ENCODE results near the gene RSPH4A.

DNA sequence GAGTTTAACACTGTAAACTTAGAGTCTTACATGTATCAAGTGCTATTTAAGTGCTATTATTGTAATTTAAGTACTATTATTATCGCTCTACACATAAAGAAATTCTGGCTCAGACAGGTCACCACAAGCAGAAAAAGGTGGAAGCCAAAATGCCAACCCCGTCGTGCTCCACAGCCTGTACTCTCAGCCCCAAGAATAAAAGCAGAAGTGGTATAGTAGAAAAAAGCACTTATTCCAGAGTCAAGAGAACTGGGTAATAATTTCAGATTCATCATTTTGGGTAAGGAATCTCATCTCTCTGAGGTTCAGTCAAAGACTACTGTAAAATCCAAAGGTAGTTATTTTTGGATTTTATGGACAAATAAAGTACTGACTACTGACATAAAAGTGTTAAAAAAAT is 51.3 kb downstream of the RSPH4A start:
- TF ChIP-seq, protein P1, sequence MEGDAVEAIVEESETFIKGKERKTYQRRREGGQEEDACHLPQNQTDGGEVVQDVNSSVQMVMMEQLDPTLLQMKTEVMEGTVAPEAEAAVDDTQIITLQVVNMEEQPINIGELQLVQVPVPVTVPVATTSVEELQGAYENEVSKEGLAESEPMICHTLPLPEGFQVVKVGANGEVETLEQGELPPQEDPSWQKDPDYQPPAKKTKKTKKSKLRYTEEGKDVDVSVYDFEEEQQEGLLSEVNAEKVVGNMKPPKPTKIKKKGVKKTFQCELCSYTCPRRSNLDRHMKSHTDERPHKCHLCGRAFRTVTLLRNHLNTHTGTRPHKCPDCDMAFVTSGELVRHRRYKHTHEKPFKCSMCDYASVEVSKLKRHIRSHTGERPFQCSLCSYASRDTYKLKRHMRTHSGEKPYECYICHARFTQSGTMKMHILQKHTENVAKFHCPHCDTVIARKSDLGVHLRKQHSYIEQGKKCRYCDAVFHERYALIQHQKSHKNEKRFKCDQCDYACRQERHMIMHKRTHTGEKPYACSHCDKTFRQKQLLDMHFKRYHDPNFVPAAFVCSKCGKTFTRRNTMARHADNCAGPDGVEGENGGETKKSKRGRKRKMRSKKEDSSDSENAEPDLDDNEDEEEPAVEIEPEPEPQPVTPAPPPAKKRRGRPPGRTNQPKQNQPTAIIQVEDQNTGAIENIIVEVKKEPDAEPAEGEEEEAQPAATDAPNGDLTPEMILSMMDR (tag by site-specific recombination; IDR thresholded peaks at IDR 0.05), result no peak
- TF ChIP-seq, protein P2, sequence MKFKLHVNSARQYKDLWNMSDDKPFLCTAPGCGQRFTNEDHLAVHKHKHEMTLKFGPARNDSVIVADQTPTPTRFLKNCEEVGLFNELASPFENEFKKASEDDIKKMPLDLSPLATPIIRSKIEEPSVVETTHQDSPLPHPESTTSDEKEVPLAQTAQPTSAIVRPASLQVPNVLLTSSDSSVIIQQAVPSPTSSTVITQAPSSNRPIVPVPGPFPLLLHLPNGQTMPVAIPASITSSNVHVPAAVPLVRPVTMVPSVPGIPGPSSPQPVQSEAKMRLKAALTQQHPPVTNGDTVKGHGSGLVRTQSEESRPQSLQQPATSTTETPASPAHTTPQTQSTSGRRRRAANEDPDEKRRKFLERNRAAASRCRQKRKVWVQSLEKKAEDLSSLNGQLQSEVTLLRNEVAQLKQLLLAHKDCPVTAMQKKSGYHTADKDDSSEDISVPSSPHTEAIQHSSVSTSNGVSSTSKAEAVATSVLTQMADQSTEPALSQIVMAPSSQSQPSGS (tag by site-specific recombination; IDR thresholded peaks at IDR 0.05; ENCODE audit: low read depth), result no peak
- TF ChIP-seq, protein P3, sequence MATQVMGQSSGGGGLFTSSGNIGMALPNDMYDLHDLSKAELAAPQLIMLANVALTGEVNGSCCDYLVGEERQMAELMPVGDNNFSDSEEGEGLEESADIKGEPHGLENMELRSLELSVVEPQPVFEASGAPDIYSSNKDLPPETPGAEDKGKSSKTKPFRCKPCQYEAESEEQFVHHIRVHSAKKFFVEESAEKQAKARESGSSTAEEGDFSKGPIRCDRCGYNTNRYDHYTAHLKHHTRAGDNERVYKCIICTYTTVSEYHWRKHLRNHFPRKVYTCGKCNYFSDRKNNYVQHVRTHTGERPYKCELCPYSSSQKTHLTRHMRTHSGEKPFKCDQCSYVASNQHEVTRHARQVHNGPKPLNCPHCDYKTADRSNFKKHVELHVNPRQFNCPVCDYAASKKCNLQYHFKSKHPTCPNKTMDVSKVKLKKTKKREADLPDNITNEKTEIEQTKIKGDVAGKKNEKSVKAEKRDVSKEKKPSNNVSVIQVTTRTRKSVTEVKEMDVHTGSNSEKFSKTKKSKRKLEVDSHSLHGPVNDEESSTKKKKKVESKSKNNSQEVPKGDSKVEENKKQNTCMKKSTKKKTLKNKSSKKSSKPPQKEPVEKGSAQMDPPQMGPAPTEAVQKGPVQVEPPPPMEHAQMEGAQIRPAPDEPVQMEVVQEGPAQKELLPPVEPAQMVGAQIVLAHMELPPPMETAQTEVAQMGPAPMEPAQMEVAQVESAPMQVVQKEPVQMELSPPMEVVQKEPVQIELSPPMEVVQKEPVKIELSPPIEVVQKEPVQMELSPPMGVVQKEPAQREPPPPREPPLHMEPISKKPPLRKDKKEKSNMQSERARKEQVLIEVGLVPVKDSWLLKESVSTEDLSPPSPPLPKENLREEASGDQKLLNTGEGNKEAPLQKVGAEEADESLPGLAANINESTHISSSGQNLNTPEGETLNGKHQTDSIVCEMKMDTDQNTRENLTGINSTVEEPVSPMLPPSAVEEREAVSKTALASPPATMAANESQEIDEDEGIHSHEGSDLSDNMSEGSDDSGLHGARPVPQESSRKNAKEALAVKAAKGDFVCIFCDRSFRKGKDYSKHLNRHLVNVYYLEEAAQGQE (tag by site-specific recombination; IDR thresholded peaks at IDR 0.05), result no peak
- TF ChIP-seq, protein P4, sequence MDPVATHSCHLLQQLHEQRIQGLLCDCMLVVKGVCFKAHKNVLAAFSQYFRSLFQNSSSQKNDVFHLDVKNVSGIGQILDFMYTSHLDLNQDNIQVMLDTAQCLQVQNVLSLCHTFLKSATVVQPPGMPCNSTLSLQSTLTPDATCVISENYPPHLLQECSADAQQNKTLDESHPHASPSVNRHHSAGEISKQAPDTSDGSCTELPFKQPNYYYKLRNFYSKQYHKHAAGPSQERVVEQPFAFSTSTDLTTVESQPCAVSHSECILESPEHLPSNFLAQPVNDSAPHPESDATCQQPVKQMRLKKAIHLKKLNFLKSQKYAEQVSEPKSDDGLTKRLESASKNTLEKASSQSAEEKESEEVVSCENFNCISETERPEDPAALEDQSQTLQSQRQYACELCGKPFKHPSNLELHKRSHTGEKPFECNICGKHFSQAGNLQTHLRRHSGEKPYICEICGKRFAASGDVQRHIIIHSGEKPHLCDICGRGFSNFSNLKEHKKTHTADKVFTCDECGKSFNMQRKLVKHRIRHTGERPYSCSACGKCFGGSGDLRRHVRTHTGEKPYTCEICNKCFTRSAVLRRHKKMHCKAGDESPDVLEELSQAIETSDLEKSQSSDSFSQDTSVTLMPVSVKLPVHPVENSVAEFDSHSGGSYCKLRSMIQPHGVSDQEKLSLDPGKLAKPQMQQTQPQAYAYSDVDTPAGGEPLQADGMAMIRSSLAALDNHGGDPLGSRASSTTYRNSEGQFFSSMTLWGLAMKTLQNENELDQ (tag by site-specific recombination; IDR thresholded peaks at IDR 0.05; ENCODE audit: low read depth), result no peak
- TF ChIP-seq SETDB1 (IDR thresholded peaks at IDR 0.05; ENCODE audit: insufficient read length, low read length), result no peak
